Neural cell (in vitro differentiated cells): Measurements from ENCODE around the gene P2RX6. TPM values are rescaled to one million over a fixed set of nuclear protein-coding genes. Genes with fewer than 3 reads are reported as not detected.

Experiments used
- H2AFZ ChIP-seq: fragments of 200-600, 300-800 bp; sonication (generic), shearing (Covaris generic); 2 replicates; pipeline ENCODE4 v1.6.0; 2014; ENCODE audit warnings: low read depth, mild to moderate bottlenecking, antibody characterized with exemption, low read length, moderate library complexity
- H3F3A ChIP-seq: fragments of 200-600 bp; shearing (Covaris generic); 2 replicates; pipeline ENCODE4 v1.6.1; 2016; ENCODE audit warnings: mild to moderate bottlenecking, moderate library complexity, mixed read lengths, antibody characterized with exemption, low read length; ENCODE audit not compliant: insufficient read depth, poor library complexity, severe bottlenecking
- H3K27ac ChIP-seq: fragments of 200-600, 300-800 bp; sonication (generic), shearing (Covaris generic); 2 replicates; pipeline ENCODE4 v1.5.1; 2014; ENCODE audit warnings: mild to moderate bottlenecking, low read length, moderate library complexity
- H3K27me3 ChIP-seq: fragments of 300-800, 200-600 bp; sonication (generic), shearing (Covaris generic); 2 replicates; pipeline ENCODE4 v1.6.0; 2014; ENCODE audit warnings: mild to moderate bottlenecking, low read depth, low read length, moderate library complexity; ENCODE audit not compliant: insufficient read depth
- H3K36me3 ChIP-seq: fragments of 300-800, 200-600 bp; sonication (generic), shearing (Covaris generic); 2 replicates; pipeline ENCODE4 v1.5.1; 2014; ENCODE audit warnings: mild to moderate bottlenecking, antibody characterized with exemption, low read length, moderate library complexity; ENCODE audit not compliant: insufficient read depth
- H3K4me2 ChIP-seq: fragments of 300-800, 200-600 bp; sonication (generic), shearing (Covaris generic); 2 replicates; pipeline ENCODE4 v1.6.0; 2014; ENCODE audit warnings: mild to moderate bottlenecking, low read length
- H3K4me3 ChIP-seq: fragments of 300-800, 200-600 bp; sonication (generic), shearing (Covaris generic); 2 replicates; pipeline ENCODE4 v1.5.1; 2014; ENCODE audit warnings: mild to moderate bottlenecking, low read length, moderate library complexity
- H3K79me2 ChIP-seq: fragments of 200-600 bp; shearing (Covaris generic); replicated peaks from 2 replicates; pipeline ENCODE4 v1.6.0; 2014; ENCODE audit warnings: mild to moderate bottlenecking, low read length, moderate library complexity; ENCODE audit not compliant: insufficient read depth
- H3K9ac ChIP-seq: fragments of 300-800, 200-600 bp; sonication (generic), shearing (Covaris generic); 2 replicates; pipeline ENCODE4 v1.6.1; 2016; ENCODE audit warnings: mild to moderate bottlenecking, low read length, mixed read lengths
- H3K9me2 ChIP-seq: fragments of 200-600 bp; shearing (Covaris generic); 2 replicates; pipeline ENCODE4 v1.6.1; 2016; ENCODE audit warnings: mild to moderate bottlenecking, low read length, mixed read lengths; ENCODE audit not compliant: insufficient read depth
- H3K9me3 ChIP-seq: fragments of 200-600, 300-800 bp; sonication (generic), shearing (Covaris generic); 2 replicates; pipeline ENCODE4 v1.6.1; 2016; ENCODE audit warnings: mild to moderate bottlenecking, mixed run types, low read length, moderate library complexity, mixed read lengths
- H4K20me1 ChIP-seq: fragments of 200-600 bp; shearing (Covaris generic); 2 replicates; pipeline ENCODE4 v1.6.1; 2016; ENCODE audit warnings: mild to moderate bottlenecking, mixed run types; ENCODE audit not compliant: insufficient read depth
- CTCF ChIP-seq: fragments of 450-650 bp; IDR thresholded peaks from 2 replicates; pipeline ENCODE4 v1.5.1; 2014; ENCODE audit warnings: antibody characterized with exemption, mild to moderate bottlenecking, moderate library complexity; ENCODE audit not compliant: poor library complexity, severe bottlenecking
- EP300 ChIP-seq: fragments of 450-650 bp; conservative IDR thresholded peaks from 2 replicates; pipeline ENCODE4 v1.6.1; 2014; ENCODE audit warnings: antibody characterized with exemption, mild to moderate bottlenecking, moderate library complexity; ENCODE audit not compliant: poor library complexity, severe bottlenecking
- EZH2 ChIP-seq: fragments of 200-600, 300-800 bp; shearing (Covaris generic), sonication (generic); IDR thresholded peaks from 2 replicates; pipeline ENCODE4 v1.6.1; 2014; ENCODE audit warnings: antibody characterized with exemption, low read length, borderline replicate concordance, mild to moderate bottlenecking; ENCODE audit not compliant: insufficient read depth, poor library complexity, severe bottlenecking
- MXI1 ChIP-seq: fragments of 450-650 bp; conservative IDR thresholded peaks from 2 replicates; pipeline ENCODE4 v1.6.1; 2014; ENCODE audit warnings: antibody characterized with exemption, mild to moderate bottlenecking; ENCODE audit not compliant: poor library complexity, severe bottlenecking
- POLR2AphosphoS5 ChIP-seq: IDR thresholded peaks from 2 replicates; pipeline ENCODE4 v1.6.1; 2012
- RAD21 ChIP-seq: fragments of 450-650 bp; conservative IDR thresholded peaks from 2 replicates; pipeline ENCODE4 v1.6.1; 2014; ENCODE audit warnings: antibody characterized with exemption, mild to moderate bottlenecking, moderate library complexity
- REST ChIP-seq: IDR thresholded peaks from 2 replicates; pipeline ENCODE4 v1.6.1; 2012; ENCODE audit warnings: borderline replicate concordance
- SMC3 ChIP-seq: fragments of 450-650 bp; conservative IDR thresholded peaks from 2 replicates; pipeline ENCODE4 v1.6.1; 2014; ENCODE audit warnings: antibody characterized with exemption, mild to moderate bottlenecking, moderate library complexity; ENCODE audit not compliant: poor library complexity
- TAF1 ChIP-seq: IDR thresholded peaks from 2 replicates; pipeline ENCODE4 v1.6.1; 2012; ENCODE audit warnings: low read depth
- polyA plus RNA-seq: library from polyadenylated mRNA; depleted of rRNA; stranded (reverse); fragments of >200 nt; gene quantifications from 2 replicates; pipeline ENCODE4 v1.2.3, GENCODE V29; 2014

P2RX6 gene
- polyA plus RNA-seq, 1 donor from 2014 or later: 0.17 TPM

GRCh38 chr22:20979940-20980453, 35.0 kb upstream of the P2RX6 start:
- Histone ChIP-seq H3K9me3 (no peaks in the 10 kb centered on the region), H3K79me2 (no peaks in the 10 kb centered on the region), H3K4me2 (no peak overlapping the region), H3K4me3 (no peak overlapping the region), H3K9ac (no peak overlapping the region), H3K9me2 (no peaks in the 10 kb centered on the region), H4K20me1 (no peaks in the 10 kb centered on the region), H3K36me3 (no peaks in the 10 kb centered on the region), H3K27me3 (no peaks in the 10 kb centered on the region), H2AFZ (no peak overlapping the region), H3K27ac (no peak overlapping the region), H3F3A (no peaks in the 10 kb centered on the region)
- TF ChIP-seq REST (no peak), TAF1 (no peak), POLR2AphosphoS5 (no peak), MXI1 (no peak), EZH2 (no peak), EP300 (no peak), SMC3 (no peak), RAD21 (no peak), CTCF (no peak)

- no peaks in the 10 kb centered on the region for H3K9me3 ChIP-seq
- no peak overlapping the region for H3K9ac ChIP-seq
- TF ChIP-seq EZH2 (no peak), POLR2AphosphoS5 (no peak), TAF1 (no peak), CTCF (no peak), EP300 (no peak), REST (no peak)
- no peak overlapping the region for H2AFZ ChIP-seq
- H3K9me2 ChIP-seq: no peaks in the 10 kb centered on the region
- no peaks in the 10 kb centered on the region for H3F3A ChIP-seq
- no peaks in the 10 kb centered on the region for H3K36me3 ChIP-seq
- H4K20me1 ChIP-seq: no peaks in the 10 kb centered on the region
- H3K27ac ChIP-seq: no peak overlapping the region
- H3K4me2 ChIP-seq: no peak overlapping the region
- no peaks in the 10 kb centered on the region for H3K79me2 ChIP-seq
- peak overlapping the region; percentile 98 for H3K4me3 ChIP-seq
- H3K27me3 ChIP-seq: no peaks in the 10 kb centered on the region
Observed at GRCh38 chr22:20980523-20980922, 34.4 kb upstream of the P2RX6 start.
